MM.1S (cell line): ENCODE data around the gene FNDC1.
A peak's percentile ranks its signal among the peaks of the same experiment; 100 is the strongest.

Source experiments
- DNase-seq: peaks from one replicate; pipeline ENCODE4 v3.0.0-alpha.2; 2015
- H2AFZ ChIP-seq: fragments of 300-600 bp; sonication (generic); 2 replicates; pipeline ENCODE4 v1.6.0; 2016; ENCODE audit warnings: antibody characterized with exemption, low read length
- H3F3A ChIP-seq: fragments of 300-600 bp; sonication (generic); 2 replicates; pipeline ENCODE4 v1.6.1; 2016; ENCODE audit warnings: mild to moderate bottlenecking, antibody characterized with exemption, low read length, moderate library complexity, mixed read lengths; ENCODE audit not compliant: insufficient read depth
- H3K27ac ChIP-seq: fragments of 300-600 bp; sonication (generic); 2 replicates; pipeline ENCODE4 v1.5.1; 2016; ENCODE audit warnings: mild to moderate bottlenecking, low read length
- H3K27me3 ChIP-seq: fragments of 300-600 bp; sonication (generic); replicated peaks from 2 replicates; pipeline ENCODE4 v1.6.0; 2016; ENCODE audit warnings: low read length; ENCODE audit not compliant: insufficient read depth
- H3K36me3 ChIP-seq: fragments of 300-600 bp; sonication (generic); replicated peaks from 2 replicates; pipeline ENCODE4 v1.6.1; 2016; ENCODE audit warnings: mild to moderate bottlenecking, low read length, mixed read lengths; ENCODE audit not compliant: insufficient read depth
- H3K4me1 ChIP-seq: fragments of 300-600 bp; sonication (generic); 2 replicates; pipeline ENCODE4 v1.6.1; 2016; ENCODE audit warnings: low read length, mixed read lengths
- H3K4me2 ChIP-seq: fragments of 300-600 bp; sonication (generic); 2 replicates; pipeline ENCODE4 v1.6.0; 2016; ENCODE audit warnings: low read depth, low read length
- H3K4me3 ChIP-seq: fragments of 300-600 bp; sonication (generic); 2 replicates; pipeline ENCODE4 v1.5.1; 2016; ENCODE audit warnings: low read length, mixed read lengths
- H3K79me2 ChIP-seq: fragments of 300-600 bp; sonication (generic); 2 replicates; pipeline ENCODE4 v1.6.1; 2016; ENCODE audit warnings: mixed run types, low read length, mixed read lengths
- H3K9ac ChIP-seq: fragments of 300-600 bp; sonication (generic); 2 replicates; pipeline ENCODE4 v1.6.1; 2016; ENCODE audit warnings: low read length, mixed read lengths
- H3K9me2 ChIP-seq: fragments of 300-600 bp; sonication (generic); replicated peaks from 2 replicates; pipeline ENCODE4 v1.6.1; 2016; ENCODE audit warnings: mild to moderate bottlenecking, low read length, mixed read lengths; ENCODE audit not compliant: insufficient read depth
- H3K9me3 ChIP-seq: fragments of 300-600 bp; sonication (generic); replicated peaks from 2 replicates; pipeline ENCODE4 v1.6.1; 2016; ENCODE audit warnings: mild to moderate bottlenecking, low read length, mixed read lengths; ENCODE audit not compliant: insufficient read depth
- H4K20me1 ChIP-seq: fragments of 300-600 bp; sonication (generic); 2 replicates; pipeline ENCODE4 v1.6.1; 2016; ENCODE audit warnings: mild to moderate bottlenecking, low read length, moderate library complexity, mixed read lengths; ENCODE audit not compliant: insufficient read depth
- EZH2 ChIP-seq: fragments of 300-600 bp; sonication (generic); optimal IDR thresholded peaks from 2 replicates; pipeline ENCODE3; 2017; ENCODE audit warnings: low read depth, mild to moderate bottlenecking, antibody characterized with exemption, low read length, mixed read lengths
- EZH2phosphoT487 ChIP-seq: fragments of 300-600 bp; sonication (generic); IDR thresholded peaks from 2 replicates; pipeline ENCODE4 v1.6.1; 2018; ENCODE audit warnings: antibody characterized with exemption, low read length
- TF ChIP-seq, protein P1 (sequence below): fragments of 300-600 bp; sonication (generic); IDR thresholded peaks from 2 replicates; pipeline ENCODE4 v1.5.1; 2016; ENCODE audit warnings: antibody characterized with exemption, low read length, mixed read lengths

The FNDC1 gene

DNA sequence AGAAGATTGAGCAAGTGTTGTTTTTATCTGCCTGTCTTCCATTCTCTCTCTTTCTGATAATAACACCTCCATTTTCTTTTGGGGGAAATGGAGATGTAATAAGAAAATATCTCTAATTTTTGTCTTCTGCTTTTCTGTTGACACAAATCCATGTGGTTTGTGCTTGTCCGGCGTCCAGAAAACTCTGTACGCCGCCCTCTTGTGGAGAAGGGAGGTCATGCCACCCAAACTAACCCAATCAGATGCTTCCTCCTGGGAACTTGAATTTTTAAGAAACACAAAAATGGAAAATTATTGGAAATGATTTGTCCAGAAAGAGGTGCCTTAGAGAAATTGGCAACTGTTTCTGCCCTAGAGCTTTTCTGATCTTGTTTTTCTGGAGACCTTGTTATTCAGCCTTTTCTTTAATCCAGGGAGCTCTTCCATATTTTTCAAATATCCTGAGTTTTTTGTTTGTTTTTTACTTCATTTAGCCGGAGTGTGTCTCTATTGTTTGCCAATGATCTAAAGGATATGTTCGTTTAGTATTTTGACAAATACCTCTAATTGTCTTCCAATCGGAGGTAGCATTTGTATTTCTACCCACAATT is 17.8 kb upstream of the FNDC1 start:
- H3K4me2 ChIP-seq = no peak overlapping the region
- H3K4me3 ChIP-seq = no peak overlapping the region
- DNase-seq = peak; percentile 34

DNA sequence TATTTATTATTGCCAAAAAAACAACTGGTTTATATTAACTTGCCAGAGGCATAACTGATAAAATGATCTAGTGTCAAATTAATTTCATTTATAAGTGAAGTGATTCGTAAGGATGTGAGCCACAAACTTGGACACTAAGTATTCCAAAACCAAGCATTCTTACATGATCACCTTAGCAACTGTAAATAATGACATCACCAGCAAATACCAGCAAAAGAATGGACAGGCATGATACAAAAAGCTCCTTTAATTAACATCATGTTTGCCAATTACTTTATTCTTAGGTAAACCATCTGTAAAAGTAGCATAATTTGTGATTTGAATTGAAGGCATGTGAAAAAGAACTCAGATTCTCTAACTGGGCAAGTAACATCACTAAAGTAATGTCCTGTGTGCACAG is 17.2 kb upstream of the FNDC1 start:
- Histone ChIP-seq H3K36me3 (no peaks in the 10 kb centered on the region), H3K27me3 (no peaks in the 10 kb centered on the region), H4K20me1 (no peaks in the 10 kb centered on the region), H3K9me3 (no peaks in the 10 kb centered on the region), H3K9ac (no peak overlapping the region), H3K4me2 (no peak overlapping the region), H2AFZ (no peak overlapping the region), H3F3A (no peaks in the 10 kb centered on the region), H3K27ac (no peak overlapping the region), H3K9me2 (no peaks in the 10 kb centered on the region), H3K4me3 (no peak overlapping the region), H3K79me2 (no peaks in the 10 kb centered on the region), H3K4me1 (no peaks in the 10 kb centered on the region)
- no peak for DNase-seq
- TF ChIP-seq EZH2 (no peak), EZH2phosphoT487 (no peak)
- TF ChIP-seq, protein P1, sequence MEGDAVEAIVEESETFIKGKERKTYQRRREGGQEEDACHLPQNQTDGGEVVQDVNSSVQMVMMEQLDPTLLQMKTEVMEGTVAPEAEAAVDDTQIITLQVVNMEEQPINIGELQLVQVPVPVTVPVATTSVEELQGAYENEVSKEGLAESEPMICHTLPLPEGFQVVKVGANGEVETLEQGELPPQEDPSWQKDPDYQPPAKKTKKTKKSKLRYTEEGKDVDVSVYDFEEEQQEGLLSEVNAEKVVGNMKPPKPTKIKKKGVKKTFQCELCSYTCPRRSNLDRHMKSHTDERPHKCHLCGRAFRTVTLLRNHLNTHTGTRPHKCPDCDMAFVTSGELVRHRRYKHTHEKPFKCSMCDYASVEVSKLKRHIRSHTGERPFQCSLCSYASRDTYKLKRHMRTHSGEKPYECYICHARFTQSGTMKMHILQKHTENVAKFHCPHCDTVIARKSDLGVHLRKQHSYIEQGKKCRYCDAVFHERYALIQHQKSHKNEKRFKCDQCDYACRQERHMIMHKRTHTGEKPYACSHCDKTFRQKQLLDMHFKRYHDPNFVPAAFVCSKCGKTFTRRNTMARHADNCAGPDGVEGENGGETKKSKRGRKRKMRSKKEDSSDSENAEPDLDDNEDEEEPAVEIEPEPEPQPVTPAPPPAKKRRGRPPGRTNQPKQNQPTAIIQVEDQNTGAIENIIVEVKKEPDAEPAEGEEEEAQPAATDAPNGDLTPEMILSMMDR = no peak

More for the DNA sequence above, 17.8 kb upstream of the FNDC1 start:
- Histone ChIP-seq H4K20me1 (no peaks in the 10 kb centered on the region), H3K27me3 (no peaks in the 10 kb centered on the region), H3K36me3 (no peaks in the 10 kb centered on the region), H3K9ac (no peak overlapping the region), H3K4me1 (no peaks in the 10 kb centered on the region), H3K9me2 (no peaks in the 10 kb centered on the region), H3K9me3 (no peaks in the 10 kb centered on the region), H3K79me2 (no peaks in the 10 kb centered on the region), H3F3A (no peaks in the 10 kb centered on the region), H3K27ac (no peak overlapping the region), H2AFZ (no peak overlapping the region)
- TF ChIP-seq, protein P1 = peak; percentile 58
- no peak for TF ChIP-seq EZH2

DNA sequence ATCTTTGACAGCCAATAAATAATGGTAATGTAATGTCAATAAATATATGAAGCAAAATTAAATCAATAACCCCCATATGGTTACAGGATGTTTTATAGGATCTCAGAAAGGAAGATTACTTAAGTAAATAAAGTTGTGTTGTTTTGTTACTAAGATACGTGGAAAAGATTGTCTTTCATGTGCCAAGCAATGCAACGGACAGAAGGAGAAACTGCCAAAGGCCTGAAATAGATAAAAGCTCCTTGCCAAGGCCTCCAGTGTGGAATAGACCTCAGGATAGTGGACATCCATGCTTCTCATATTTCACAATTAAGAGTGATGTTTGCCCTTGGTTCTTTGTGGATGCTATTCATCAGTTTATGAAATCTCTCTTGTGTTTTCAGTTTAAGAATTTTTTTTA is 16.4 kb upstream of the FNDC1 start:
- H3K9me3 ChIP-seq = no peaks in the 10 kb centered on the region
- no peaks in the 10 kb centered on the region for H3F3A ChIP-seq
- DNase-seq = no peak
- no peak overlapping the region for H3K4me3 ChIP-seq
- no peaks in the 10 kb centered on the region for H4K20me1 ChIP-seq
- H3K79me2 ChIP-seq = no peaks in the 10 kb centered on the region
- H3K9ac ChIP-seq = no peak overlapping the region
- H3K9me2 ChIP-seq = no peaks in the 10 kb centered on the region
- no peak overlapping the region for H3K27ac ChIP-seq
- H3K4me2 ChIP-seq = no peak overlapping the region
- no peak overlapping the region for H2AFZ ChIP-seq
- no peak for TF ChIP-seq EZH2
- TF ChIP-seq, protein P1 = no peak
- no peak for TF ChIP-seq EZH2phosphoT487
- H3K36me3 ChIP-seq = no peaks in the 10 kb centered on the region
- no peaks in the 10 kb centered on the region for H3K27me3 ChIP-seq
- no peaks in the 10 kb centered on the region for H3K4me1 ChIP-seq
